ENCODE measurements around the gene TUBG1.
A peak's percentile ranks its signal among the peaks of the same experiment; 100 is the strongest.
"Not testable (repeated sequence)": the region's sequence is repeated elsewhere in the genome, so short reads cannot be mapped to it uniquely, and the experiment has no call there.

The TUBG1 gene

GRCh38 chr17:42627032-42627764 lies 17.7 kb downstream of the TUBG1 start:
- not testable (repeated sequence) for DNase-seq

- DNase-seq = no peak
Observed at GRCh38 chr17:42629411-42630009, 20.0 kb downstream of the TUBG1 start.

GRCh38 chr17:42632949-42633444 lies 23.5 kb downstream of the TUBG1 start:
- DNase-seq = no peak

- DNase-seq = no peak
Observed at GRCh38 chr17:42639525-42640113, 30.1 kb downstream of the TUBG1 start.

- no peak for DNase-seq
Observed at GRCh38 chr17:42640121-42640520, 30.6 kb downstream of the TUBG1 start.

GRCh38 chr17:42642336-42642735 lies 32.9 kb downstream of the TUBG1 start:
- peak; percentile 19 for DNase-seq

- no peak for DNase-seq
Observed at GRCh38 chr17:42647778-42648177, 38.3 kb downstream of the TUBG1 start.

GRCh38 chr17:42651392-42651791 lies 41.9 kb downstream of the TUBG1 start:
- DNase-seq = no peak

- DNase-seq = peak; percentile 85
Observed at GRCh38 chr17:42653179-42654124, 44.0 kb downstream of the TUBG1 start.

GRCh38 chr17:42655528-42655927 lies 46.0 kb downstream of the TUBG1 start:
- DNase-seq = no peak

GRCh38 chr17:42657824-42658588 lies 48.5 kb downstream of the TUBG1 start:
- no peak for DNase-seq

- peak; percentile 93 for DNase-seq
Observed at GRCh38 chr17:42659079-42659931, 49.8 kb downstream of the TUBG1 start, which contains the start of gene TUBG2. Gene TUBG2, plus strand, starts transcription at chr17:42659284. Its CDS starts 220 bp downstream, at chr17:42659504.

GRCh38 chr17:42659932-42660274 lies 50.4 kb downstream of the TUBG1 start:
- not testable (repeated sequence) for DNase-seq

GRCh38 chr17:42660692-42661345 lies 51.3 kb downstream of the TUBG1 start:
- no peak for DNase-seq

All from retina (tissue), 1 donor.